ENCODE results near the gene PIM2.

PIM2 gene

DNA sequence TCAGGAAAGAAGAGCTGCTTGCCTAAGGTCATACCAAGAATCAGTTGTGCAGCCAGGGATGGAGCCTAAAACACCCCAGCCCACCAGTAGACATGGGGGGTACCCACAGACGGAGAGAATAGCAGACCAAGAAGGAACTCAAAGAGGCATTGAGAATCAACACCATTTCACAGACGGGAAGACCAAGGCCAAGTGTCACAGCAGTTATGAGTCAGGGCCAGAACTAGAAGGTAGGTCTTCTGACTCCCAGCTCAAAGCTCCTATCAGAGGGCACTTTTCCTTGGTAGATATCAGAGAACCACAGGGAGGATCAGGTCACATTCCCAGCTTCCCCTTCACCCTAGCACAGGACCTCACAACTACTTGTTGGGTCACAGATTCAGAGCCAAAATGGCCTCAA is 24.1 kb upstream of the PIM2 start:
- Mint-ChIP-seq H3K27ac (peak overlapping the region; percentile 92 to 93), H3K4me3 (peak overlapping the region; percentile 73 to 74), H3K4me1 (ENCODE audit: low read depth in 2 of 2) (peaks cover 48% of the 10 kb centered on the region in 2 donors), H3K36me3 (ENCODE audit: insufficient read depth) (peaks cover 57% of the 10 kb centered on the region), H3K27me3 (no peaks in the 10 kb centered on the region), H3K9me3 (no peaks in the 10 kb centered on the region)
- DNase-seq (no peak), ATAC-seq (replicated peaks) (no peak)

DNA sequence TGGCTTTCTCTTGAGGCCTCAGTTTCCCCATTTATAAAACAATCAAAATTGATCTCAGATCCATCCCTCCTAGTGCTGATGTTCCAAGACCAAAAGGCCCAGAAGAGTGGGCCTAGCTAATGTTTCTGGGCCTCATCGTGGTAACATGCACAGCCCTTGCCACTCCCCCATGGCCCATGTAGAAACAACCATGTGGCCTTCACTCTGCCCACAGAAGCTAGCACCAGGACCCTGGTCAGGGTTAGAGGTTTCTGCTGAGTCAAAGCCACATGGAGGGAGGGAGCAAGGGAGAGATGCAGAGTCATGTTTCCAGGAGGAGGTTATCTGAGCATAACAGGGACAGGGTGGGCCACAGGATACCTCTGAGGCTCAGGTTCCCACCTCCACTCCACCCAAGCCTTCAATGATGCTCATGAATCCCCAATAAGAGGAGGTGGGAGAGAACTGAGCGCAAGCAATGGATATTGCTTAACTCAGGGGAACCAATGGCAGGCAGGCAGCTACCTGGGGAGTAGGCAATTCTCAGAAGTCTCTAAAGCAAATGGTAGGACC is 21.7 kb upstream of the PIM2 start:
- DNase-seq, result no peak
- peak overlapping the region; percentile 83 to 89 for H3K4me3 Mint-ChIP-seq
- no peak for ATAC-seq (replicated peaks)
- no peaks in the 10 kb centered on the region for H3K27me3 Mint-ChIP-seq
- H3K4me1 Mint-ChIP-seq (ENCODE audit: low read depth in 2 of 2), result peaks cover 51 to 54% of the 10 kb centered on the region in 2 donors
- H3K36me3 Mint-ChIP-seq (ENCODE audit: insufficient read depth), result peaks cover 66% of the 10 kb centered on the region
- H3K9me3 Mint-ChIP-seq, result no peaks in the 10 kb centered on the region
- peak overlapping the region; percentile 96 to 97 for H3K27ac Mint-ChIP-seq

DNA sequence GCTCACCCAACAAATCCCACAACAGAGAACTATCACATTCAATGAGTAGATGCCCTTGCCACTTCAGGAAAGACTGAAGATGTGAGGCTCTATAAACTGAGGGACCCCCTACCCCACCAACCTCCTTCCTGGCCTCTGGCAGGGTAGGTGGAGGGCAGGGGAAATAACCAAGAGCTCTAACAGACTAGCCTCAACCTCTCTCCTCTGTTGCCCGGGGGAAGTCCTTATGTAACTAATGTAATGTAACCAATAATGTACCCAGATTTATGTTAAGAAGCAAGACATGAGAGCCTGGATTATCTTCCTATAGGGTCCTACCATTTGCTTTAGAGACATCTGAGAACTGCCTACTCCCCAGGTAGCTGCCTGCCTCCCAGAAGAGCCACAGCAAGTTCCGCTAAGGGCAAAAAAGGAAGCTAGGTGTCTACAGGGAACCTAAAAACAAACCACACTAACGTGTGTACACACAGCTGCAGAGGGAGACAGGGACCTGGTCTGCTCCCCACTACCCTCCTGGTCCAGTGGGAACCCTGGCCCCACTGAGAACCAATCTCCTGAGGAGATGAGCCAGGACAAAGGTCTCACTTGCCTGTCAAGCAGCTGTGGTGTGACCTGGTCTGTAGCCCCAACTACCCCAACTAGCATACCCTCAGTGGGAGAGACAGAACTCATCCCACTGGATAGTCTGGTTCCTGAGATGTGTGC is 20.9 kb upstream of the PIM2 start:
- Mint-ChIP-seq H3K4me3 (peak overlapping the region; percentile 83 to 89), H3K36me3 (ENCODE audit: insufficient read depth) (peaks cover 74% of the 10 kb centered on the region), H3K27me3 (no peaks in the 10 kb centered on the region), H3K27ac (peak overlapping the region; percentile 96 to 97), H3K4me1 (ENCODE audit: low read depth in 2 of 2) (peaks cover 58 to 60% of the 10 kb centered on the region in 2 donors), H3K9me3 (no peaks in the 10 kb centered on the region)
- ATAC-seq (replicated peaks) (peak; percentile 11), DNase-seq (no peak)

DNA sequence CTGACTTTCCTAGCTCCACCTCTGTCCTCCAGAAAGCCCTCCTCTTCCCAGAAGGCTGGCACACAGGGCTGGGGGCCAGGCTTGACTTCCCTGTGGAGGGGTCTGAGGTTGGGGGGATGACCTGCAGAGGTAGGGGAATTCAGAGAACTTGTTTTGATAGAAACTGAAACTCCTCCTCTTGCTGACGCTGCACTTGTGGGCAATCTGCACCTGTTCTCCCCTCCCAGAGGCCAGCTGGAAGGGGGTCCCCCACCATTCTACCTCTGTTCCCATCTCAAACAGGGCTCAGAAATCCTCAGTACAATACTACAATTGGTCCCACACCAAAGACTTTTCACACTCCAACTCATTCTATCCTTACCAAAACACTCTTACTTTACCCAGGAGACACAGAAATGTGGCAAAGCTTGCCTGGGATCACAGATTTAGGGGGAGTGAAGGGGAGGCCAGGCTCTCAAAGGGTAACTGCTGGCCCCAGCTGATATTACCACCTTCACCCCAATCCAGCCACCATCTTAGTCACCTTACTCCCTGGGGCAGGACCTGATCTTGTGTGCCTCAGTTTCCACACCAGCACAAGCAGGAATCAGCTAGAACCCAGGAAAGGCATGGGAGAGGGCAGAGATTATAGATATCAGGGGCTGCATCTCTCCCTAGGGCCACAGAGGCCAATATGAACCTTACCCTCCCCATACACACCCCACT is 20.0 kb upstream of the PIM2 start:
- ATAC-seq (replicated peaks) (peak; percentile 45), DNase-seq (peak; percentile 32 to 59 (median 51))
- Mint-ChIP-seq H3K9me3 (no peaks in the 10 kb centered on the region), H3K4me1 (ENCODE audit: low read depth in 2 of 2) (peaks cover 60 to 63% of the 10 kb centered on the region in 2 donors), H3K36me3 (ENCODE audit: insufficient read depth) (peaks cover 80% of the 10 kb centered on the region), H3K27me3 (no peaks in the 10 kb centered on the region), H3K4me3 (peak overlapping the region; percentile 83 to 89), H3K27ac (peak overlapping the region; percentile 96 to 97)

DNA sequence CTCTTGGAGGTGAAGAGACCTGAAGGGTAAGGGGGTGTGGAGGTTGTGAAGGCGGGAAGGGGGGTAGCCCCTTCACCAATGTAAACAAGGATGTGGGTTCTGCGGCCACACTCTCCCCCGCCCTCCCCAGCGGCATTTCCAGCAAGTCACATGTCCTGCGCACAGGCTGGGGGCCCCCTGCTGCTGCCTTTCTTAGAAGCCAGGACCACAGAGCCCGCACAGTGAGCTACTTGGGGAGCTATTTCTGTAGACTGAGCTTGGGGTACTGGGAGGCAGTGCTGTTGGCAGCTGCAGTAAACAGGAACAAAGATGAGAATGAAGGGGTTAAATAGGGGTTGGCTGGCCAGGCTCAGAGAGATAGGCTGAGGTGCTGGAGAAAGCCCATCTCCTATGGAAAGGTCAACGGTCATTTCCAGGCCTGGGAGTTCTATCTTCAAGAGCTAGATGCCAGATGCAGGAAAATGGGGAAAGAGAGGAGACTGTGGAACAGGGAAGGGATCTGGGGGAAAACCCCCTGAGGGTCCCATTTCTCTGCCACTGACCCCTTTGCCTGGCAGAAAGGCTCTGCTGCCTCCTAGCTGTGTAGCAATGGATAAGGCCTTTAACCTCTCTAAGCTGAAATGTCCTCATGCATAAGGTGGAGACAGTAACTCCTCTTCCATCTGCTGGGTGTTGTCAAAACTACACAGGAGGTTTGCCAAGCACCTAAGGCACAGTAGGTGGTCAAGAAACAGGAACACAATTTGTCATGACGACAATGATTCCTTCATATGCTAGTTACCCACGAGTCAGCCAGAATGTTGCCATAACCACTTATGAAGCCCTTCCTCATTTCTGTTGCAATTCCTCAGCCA is 18.5 kb upstream of the PIM2 start:
- peaks cover 85% of the 10 kb centered on the region for H3K36me3 Mint-ChIP-seq (ENCODE audit: insufficient read depth)
- H3K4me3 Mint-ChIP-seq, result peak overlapping the region; percentile 83 to 89
- H3K27me3 Mint-ChIP-seq, result no peaks in the 10 kb centered on the region
- peaks cover 55 to 58% of the 10 kb centered on the region in 2 donors for H3K4me1 Mint-ChIP-seq (ENCODE audit: low read depth in 2 of 2)
- DNase-seq (peak; percentile 79 to 83 (median 80)), ATAC-seq (replicated peaks) (peak; percentile 71)
- peak overlapping the region; percentile 96 to 97 for H3K27ac Mint-ChIP-seq
- no peaks in the 10 kb centered on the region for H3K9me3 Mint-ChIP-seq

DNA sequence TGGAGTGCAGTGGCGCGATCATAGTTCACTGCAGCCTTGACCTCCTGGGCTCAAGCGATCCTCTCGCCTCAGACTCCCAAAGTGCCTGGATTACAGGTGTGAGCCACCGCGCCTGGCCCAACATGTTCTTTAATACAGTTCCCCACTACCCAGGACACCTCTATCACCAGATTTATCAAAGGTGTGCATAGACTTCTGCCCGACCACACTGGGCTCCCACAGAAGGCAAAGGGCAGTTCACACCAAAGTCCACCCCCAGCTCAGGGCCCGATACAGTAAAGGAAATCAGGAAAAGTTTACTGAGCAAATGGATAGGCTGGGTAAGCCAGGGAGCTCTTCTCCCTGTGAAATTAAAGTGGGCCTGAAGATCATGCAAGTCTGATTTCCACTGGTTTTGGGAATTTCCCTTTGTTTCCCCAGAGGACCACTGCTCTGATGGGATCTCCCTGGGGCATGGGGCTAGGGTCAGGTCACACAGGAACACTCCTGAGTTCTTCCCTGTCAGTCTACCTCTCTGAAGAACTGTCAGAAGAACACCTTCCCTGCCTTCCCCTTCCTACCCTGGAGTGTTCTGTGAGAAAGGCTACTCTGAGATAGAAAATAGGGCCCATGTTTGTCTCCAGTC is 17.7 kb upstream of the PIM2 start:
- peak overlapping the region; percentile 96 to 97 for H3K27ac Mint-ChIP-seq
- peaks cover 47 to 51% of the 10 kb centered on the region in 2 donors for H3K4me1 Mint-ChIP-seq (ENCODE audit: low read depth in 2 of 2)
- ATAC-seq (replicated peaks) (no peak), DNase-seq (no peak)
- H3K9me3 Mint-ChIP-seq, result no peaks in the 10 kb centered on the region
- peak overlapping the region; percentile 83 to 89 for H3K4me3 Mint-ChIP-seq
- H3K27me3 Mint-ChIP-seq, result no peaks in the 10 kb centered on the region
- peaks cover 82% of the 10 kb centered on the region for H3K36me3 Mint-ChIP-seq (ENCODE audit: insufficient read depth)

DNA sequence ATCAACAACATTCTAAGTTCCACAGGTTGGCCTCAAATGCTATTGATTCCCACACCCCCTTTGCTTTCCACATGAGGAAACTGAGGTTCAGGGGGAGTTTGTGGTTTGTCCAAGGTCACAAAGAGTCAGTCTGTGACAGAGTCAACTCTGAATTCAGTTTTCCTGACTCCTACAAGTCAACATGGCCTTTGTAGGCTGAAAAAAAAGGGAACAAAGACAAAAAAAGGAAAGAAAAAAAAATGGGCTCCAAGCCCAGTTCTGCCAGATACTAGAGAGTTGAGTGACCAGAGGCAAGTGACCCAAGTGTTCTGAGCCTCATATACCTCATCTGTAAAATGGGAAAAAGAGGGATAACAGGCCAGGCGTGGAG is 16.5 kb upstream of the PIM2 start:
- H3K27ac Mint-ChIP-seq, result peak overlapping the region; percentile 31 to 95
- ATAC-seq (replicated peaks) (no peak), DNase-seq (no peak)
- H3K36me3 Mint-ChIP-seq (ENCODE audit: insufficient read depth), result peaks cover 85% of the 10 kb centered on the region
- peak overlapping the region in 1 of 2 donors; percentile 56 for H3K4me3 Mint-ChIP-seq
- H3K9me3 Mint-ChIP-seq, result no peaks in the 10 kb centered on the region
- peaks cover 42 to 47% of the 10 kb centered on the region in 2 donors for H3K4me1 Mint-ChIP-seq (ENCODE audit: low read depth in 2 of 2)
- no peaks in the 10 kb centered on the region for H3K27me3 Mint-ChIP-seq

DNA sequence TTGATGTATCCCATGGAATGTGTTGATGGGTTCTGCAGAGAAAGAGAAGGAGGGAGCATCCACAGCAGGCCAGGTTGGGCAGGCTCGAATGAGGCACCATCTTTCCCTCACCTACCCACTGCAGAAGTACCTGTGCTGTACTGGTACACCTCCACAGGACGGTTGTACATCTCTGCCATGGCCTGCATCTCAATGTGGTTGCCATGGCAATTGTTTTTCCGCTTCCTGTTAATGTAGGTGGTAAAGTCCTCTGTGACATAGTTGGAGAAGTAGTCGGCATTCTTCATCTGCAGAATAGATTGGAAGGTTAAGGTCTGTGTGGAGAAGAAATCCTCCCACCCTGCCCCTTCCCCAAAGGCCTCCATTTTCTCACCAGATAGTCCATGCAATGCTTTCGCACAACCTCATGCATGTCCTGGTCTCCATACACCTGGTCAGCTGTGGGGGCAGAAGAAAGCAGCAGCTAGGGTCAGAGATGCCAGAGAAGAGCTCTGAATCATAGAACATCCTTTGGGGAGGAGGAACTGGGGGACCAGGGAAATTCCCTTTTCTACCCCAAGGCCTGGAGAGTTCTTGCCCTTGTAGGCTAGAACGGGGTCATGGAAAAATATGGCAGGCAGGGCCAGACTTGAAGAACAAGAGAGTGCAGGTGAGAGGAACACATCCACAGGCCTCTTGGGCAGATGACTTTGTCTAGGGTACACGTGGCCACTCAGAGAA is 15.9 kb upstream of the PIM2 start:
- peaks cover 37 to 43% of the 10 kb centered on the region in 2 donors for H3K4me1 Mint-ChIP-seq (ENCODE audit: low read depth in 2 of 2)
- ATAC-seq (replicated peaks), result peak; percentile 30
- no peaks in the 10 kb centered on the region for H3K27me3 Mint-ChIP-seq
- H3K27ac Mint-ChIP-seq, result peak overlapping the region; percentile 31 to 95
- H3K9me3 Mint-ChIP-seq, result no peaks in the 10 kb centered on the region
- peaks cover 85% of the 10 kb centered on the region for H3K36me3 Mint-ChIP-seq (ENCODE audit: insufficient read depth)
- peak overlapping the region in 1 of 2 donors; percentile 56 for H3K4me3 Mint-ChIP-seq
- DNase-seq, result no peak

DNA sequence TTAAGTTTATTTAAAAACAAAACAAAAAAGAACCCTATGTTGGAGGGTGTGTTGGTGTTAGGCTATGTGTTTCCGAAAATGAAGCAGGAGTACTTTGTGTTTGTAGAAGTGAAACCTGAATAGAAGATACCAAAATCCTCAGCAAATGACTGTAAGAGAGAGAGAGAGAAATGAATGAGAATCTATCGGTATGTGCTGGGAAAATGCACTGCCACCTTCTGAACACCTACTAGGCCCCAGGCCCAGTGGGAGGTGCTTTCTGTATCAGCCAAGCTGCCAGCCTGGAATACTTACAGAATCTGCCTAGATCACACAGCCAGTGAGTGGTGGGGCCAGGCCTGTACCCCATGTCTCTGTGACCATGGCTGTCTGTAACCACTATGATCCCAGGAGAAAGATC is 14.9 kb upstream of the PIM2 start:
- Mint-ChIP-seq H3K4me3 (no peak overlapping the region), H3K27ac (peak overlapping the region; percentile 25 to 95), H3K4me1 (ENCODE audit: low read depth in 2 of 2) (peaks cover 28 to 33% of the 10 kb centered on the region in 2 donors), H3K9me3 (no peaks in the 10 kb centered on the region), H3K27me3 (no peaks in the 10 kb centered on the region), H3K36me3 (ENCODE audit: insufficient read depth) (peaks cover 79% of the 10 kb centered on the region)
- ATAC-seq (replicated peaks) (no peak), DNase-seq (no peak)

DNA sequence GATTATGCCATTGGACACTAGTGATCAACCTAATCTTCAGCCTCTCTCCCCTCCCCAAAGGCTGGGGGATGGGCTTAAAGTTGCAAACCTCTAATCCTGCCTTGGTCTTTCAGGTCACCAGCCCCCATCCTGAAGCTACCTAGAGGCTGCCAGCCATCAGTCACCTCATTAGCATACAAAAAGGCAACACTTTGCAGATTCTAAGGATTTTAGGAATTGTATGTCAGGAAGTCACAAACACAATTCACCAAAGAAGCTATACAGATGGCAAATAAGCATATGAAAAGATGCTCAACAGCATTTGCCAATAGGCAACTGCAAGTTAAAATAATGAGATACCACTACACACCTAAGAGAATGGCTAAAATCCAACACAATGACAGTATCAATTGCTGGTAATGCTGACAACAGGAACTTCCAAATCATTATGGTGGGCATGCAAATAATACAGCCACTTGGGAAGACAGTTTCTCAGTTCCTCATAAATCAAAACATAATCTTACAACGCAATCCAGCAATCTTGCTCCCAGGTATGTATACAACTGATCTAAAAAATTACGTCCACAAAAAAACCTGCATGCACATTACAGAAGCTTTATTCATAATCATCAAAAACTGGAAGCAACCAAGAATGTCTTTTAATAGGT is 9.0 kb upstream of the PIM2 start:
- Mint-ChIP-seq H3K4me3 (no peak overlapping the region), H3K27me3 (no peaks in the 10 kb centered on the region), H3K27ac (no peak overlapping the region), H3K4me1 (ENCODE audit: low read depth in 2 of 2) (peaks cover 6 to 9% of the 10 kb centered on the region in 2 donors), H3K9me3 (no peaks in the 10 kb centered on the region), H3K36me3 (ENCODE audit: insufficient read depth) (peaks cover 65% of the 10 kb centered on the region)
- ATAC-seq (replicated peaks) (no peak), DNase-seq (no peak)

DNA sequence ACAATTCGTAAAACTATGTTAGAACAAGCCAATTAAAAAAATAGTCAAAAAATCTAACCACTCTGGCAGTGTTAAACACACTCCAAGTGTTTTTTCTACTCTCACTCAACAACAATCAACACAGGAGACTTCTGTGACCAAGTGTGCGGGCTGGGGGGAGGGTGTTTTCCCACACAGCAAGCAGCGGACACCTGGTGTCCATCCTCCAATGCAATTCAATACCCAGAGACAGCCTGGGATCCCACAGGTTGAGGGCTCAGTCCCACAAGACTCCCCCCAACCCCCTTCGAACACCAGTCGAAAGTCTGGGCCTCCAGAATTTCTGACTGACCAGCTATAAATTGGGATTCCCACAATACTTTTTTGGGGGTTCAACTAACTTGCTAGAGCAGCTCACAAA is 8.3 kb upstream of the PIM2 start:
- peaks cover 62% of the 10 kb centered on the region for H3K36me3 Mint-ChIP-seq (ENCODE audit: insufficient read depth)
- H3K9me3 Mint-ChIP-seq, result no peaks in the 10 kb centered on the region
- no peaks in the 10 kb centered on the region for H3K27me3 Mint-ChIP-seq
- DNase-seq (no peak), ATAC-seq (replicated peaks) (no peak)
- H3K4me1 Mint-ChIP-seq (ENCODE audit: low read depth in 2 of 2), result peaks cover 6 to 11% of the 10 kb centered on the region in 2 donors
- H3K27ac Mint-ChIP-seq, result no peak overlapping the region
- no peak overlapping the region for H3K4me3 Mint-ChIP-seq

DNA sequence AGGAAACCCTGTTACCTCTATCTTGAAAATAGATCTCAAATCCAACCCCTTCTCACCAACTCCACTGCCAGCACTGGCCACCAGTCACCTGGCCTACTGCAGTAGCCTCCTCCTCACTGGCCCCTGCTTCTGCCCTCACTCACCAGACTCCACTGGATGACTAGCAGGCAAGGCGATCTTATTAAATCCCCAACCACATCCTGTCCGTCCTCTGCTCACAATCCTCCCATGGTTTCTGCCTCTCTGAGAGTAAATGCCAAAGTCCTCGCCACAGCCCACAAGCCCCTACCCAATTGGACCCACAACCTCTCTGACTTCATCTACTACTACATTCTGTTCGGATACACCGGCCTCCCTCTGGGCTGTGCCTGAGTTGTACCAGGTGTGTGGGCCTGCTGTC is 5.4 kb upstream of the PIM2 start:
- Mint-ChIP-seq H3K36me3 (ENCODE audit: insufficient read depth) (peaks cover 65% of the 10 kb centered on the region), H3K4me1 (ENCODE audit: low read depth in 2 of 2) (peaks cover 19 to 25% of the 10 kb centered on the region in 2 donors), H3K27ac (peak overlapping the region; percentile 83 to 97), H3K4me3 (peak overlapping the region; percentile 24 to 50), H3K27me3 (no peaks in the 10 kb centered on the region), H3K9me3 (no peaks in the 10 kb centered on the region)
- DNase-seq (no peak), ATAC-seq (replicated peaks) (no peak)
